ENCODE measurements around the gene RNF183. TPM values are rescaled to one million over a fixed set of nuclear protein-coding genes. Genes with fewer than 3 reads are reported as not detected.

RNF183 gene
- total and polyA plus RNA-seq, 9 of the 15 experiments (the other 6 are each of a cell fraction or from before 2014, with no cell fraction given): 0.04 to 2.0 (median 0.16) TPM; not detected in 5

DNA sequence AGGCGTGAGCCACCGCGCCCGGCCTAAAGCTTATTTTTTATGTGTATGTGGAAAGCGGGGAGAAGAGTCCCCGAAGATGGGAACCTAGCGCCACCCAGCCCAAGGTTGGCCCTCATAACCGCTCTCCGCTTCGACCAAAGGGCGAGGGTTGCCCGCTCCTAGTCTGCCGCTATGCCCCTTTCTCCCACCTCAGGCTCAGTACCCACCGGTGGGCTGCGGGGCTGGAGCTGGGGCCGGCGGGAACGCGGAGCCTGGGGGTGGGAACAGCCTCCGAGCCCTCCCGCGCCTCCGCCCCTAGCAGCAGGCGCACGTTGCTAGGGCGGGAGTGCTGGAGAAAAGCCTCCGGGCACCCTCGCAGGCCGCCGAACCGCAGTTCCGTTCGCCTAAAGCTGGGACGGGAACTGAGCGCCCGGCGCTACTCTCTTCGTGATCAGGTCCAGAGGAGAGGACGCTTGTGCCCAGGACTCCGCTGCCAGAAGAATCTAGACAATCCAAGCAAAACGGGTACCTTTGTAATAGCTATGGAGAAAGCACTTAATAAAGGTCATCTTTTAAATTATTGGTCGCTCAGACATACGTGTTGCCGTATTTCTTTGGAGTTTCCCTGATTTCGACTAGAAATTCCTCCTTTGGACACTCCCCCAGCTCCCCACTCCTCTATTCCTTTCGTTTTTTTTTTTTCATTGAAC lies 37.0 kb upstream of the RNF183 start, which contains the start of gene WDR31 (continued):
- TF ChIP-seq, protein P1, sequence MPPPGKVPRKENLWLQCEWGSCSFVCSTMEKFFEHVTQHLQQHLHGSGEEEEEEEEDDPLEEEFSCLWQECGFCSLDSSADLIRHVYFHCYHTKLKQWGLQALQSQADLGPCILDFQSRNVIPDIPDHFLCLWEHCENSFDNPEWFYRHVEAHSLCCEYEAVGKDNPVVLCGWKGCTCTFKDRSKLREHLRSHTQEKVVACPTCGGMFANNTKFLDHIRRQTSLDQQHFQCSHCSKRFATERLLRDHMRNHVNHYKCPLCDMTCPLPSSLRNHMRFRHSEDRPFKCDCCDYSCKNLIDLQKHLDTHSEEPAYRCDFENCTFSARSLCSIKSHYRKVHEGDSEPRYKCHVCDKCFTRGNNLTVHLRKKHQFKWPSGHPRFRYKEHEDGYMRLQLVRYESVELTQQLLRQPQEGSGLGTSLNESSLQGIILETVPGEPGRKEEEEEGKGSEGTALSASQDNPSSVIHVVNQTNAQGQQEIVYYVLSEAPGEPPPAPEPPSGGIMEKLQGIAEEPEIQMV (tag; conservative IDR thresholded peaks at IDR 0.05; ENCODE audit: low read depth): no peak
- TF ChIP-seq SP2 (IDR thresholded peaks at IDR 0.05; ENCODE audit: extremely low read depth, low read depth, low read length, poor library complexity, severe bottlenecking) (no peak), ZNF316 (IDR thresholded peaks at IDR 0.05) (no peak), BMI1 (IDR thresholded peaks at IDR 0.05; ENCODE audit: low read length) (peak; percentile 85), RBM22 (IDR thresholded peaks at IDR 0.05; ENCODE audit: low read depth, low read length, poor library complexity, severe bottlenecking) (peak; percentile 98), SMAD3 (CRISPR knock-in tag; conservative IDR thresholded peaks at IDR 0.05) (no peak; the same call in 1 of the 2 replicates), LCOR (CRISPR knock-in tag; IDR thresholded peaks at IDR 0.05) (peak; percentile 58; the same call in 1 of the 2 replicates), PRMT5 (CRISPR knock-in tag; IDR thresholded peaks at IDR 0.05) (no peak), CREM (IDR thresholded peaks at IDR 0.05; ENCODE audit: low read depth) (peak; percentile 79), BHLHE40 (IDR thresholded peaks at IDR 0.05; ENCODE audit: low read length) (peak; percentile 51; the same call in 1 of the 2 replicates), ZNF764 (CRISPR knock-in tag; IDR thresholded peaks at IDR 0.05; ENCODE audit: low read depth) (no peak), KLF16 (IDR thresholded peaks at IDR 0.05) (no peak), KAT2B (IDR thresholded peaks at IDR 0.05; ENCODE audit: low read depth, low read length) (no peak)
- TF ChIP-seq, protein P2, sequence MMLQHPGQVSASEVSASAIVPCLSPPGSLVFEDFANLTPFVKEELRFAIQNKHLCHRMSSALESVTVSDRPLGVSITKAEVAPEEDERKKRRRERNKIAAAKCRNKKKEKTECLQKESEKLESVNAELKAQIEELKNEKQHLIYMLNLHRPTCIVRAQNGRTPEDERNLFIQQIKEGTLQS (IDR thresholded peaks at IDR 0.05): no peak
- TF ChIP-seq, protein P2 (CRISPR knock-in tag; conservative IDR thresholded peaks at IDR 0.05): no peak
- TF ChIP-seq, protein P3, sequence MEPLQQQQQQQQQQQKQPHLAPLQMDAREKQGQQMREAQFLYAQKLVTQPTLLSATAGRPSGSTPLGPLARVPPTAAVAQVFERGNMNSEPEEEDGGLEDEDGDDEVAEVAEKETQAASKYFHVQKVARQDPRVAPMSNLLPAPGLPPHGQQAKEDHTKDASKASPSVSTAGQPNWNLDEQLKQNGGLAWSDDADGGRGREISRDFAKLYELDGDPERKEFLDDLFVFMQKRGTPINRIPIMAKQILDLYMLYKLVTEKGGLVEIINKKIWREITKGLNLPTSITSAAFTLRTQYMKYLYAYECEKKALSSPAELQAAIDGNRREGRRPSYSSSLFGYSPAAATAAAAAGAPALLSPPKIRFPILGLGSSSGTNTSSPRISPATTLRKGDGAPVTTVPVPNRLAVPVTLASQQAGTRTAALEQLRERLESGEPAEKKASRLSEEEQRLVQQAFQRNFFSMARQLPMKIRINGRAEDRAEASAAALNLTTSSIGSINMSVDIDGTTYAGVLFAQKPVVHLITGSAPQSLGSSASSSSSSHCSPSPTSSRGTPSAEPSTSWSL (CRISPR knock-in tag; IDR thresholded peaks at IDR 0.05; ENCODE audit: borderline replicate concordance): no peak
- TF ChIP-seq, protein P4, sequence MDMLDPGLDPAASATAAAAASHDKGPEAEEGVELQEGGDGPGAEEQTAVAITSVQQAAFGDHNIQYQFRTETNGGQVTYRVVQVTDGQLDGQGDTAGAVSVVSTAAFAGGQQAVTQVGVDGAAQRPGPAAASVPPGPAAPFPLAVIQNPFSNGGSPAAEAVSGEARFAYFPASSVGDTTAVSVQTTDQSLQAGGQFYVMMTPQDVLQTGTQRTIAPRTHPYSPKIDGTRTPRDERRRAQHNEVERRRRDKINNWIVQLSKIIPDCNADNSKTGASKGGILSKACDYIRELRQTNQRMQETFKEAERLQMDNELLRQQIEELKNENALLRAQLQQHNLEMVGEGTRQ (CRISPR knock-in tag; IDR thresholded peaks at IDR 0.05): no peak
- TF ChIP-seq, protein P5, sequence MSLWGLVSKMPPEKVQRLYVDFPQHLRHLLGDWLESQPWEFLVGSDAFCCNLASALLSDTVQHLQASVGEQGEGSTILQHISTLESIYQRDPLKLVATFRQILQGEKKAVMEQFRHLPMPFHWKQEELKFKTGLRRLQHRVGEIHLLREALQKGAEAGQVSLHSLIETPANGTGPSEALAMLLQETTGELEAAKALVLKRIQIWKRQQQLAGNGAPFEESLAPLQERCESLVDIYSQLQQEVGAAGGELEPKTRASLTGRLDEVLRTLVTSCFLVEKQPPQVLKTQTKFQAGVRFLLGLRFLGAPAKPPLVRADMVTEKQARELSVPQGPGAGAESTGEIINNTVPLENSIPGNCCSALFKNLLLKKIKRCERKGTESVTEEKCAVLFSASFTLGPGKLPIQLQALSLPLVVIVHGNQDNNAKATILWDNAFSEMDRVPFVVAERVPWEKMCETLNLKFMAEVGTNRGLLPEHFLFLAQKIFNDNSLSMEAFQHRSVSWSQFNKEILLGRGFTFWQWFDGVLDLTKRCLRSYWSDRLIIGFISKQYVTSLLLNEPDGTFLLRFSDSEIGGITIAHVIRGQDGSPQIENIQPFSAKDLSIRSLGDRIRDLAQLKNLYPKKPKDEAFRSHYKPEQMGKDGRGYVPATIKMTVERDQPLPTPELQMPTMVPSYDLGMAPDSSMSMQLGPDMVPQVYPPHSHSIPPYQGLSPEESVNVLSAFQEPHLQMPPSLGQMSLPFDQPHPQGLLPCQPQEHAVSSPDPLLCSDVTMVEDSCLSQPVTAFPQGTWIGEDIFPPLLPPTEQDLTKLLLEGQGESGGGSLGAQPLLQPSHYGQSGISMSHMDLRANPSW (CRISPR knock-in tag; IDR thresholded peaks at IDR 0.05): no peak
- TF ChIP-seq, protein P6, sequence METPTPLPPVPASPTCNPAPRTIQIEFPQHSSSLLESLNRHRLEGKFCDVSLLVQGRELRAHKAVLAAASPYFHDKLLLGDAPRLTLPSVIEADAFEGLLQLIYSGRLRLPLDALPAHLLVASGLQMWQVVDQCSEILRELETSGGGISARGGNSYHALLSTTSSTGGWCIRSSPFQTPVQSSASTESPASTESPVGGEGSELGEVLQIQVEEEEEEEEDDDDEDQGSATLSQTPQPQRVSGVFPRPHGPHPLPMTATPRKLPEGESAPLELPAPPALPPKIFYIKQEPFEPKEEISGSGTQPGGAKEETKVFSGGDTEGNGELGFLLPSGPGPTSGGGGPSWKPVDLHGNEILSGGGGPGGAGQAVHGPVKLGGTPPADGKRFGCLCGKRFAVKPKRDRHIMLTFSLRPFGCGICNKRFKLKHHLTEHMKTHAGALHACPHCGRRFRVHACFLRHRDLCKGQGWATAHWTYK (CRISPR knock-in tag; IDR thresholded peaks at IDR 0.05): no peak
